GM18873 (cell line): ENCODE data around the gene GPR55.
"Not testable (repeated sequence)": the region's sequence is repeated elsewhere in the genome, so short reads cannot be mapped to it uniquely, and the experiment has no call there.

Experiments
- ATAC-seq: cut with Tn5 transposase; IDR thresholded peaks from one replicate; pipeline ENCODE4 v1.9.1; 2021; ENCODE audit warnings: mild to moderate bottlenecking, moderate library complexity, moderate number of reproducible peaks; ENCODE audit not compliant: unreplicated experiment, low FRiP score

GPR55 gene

GRCh38 chr2:230924470-230925341 lies at the start of gene GPR55:
Gene GPR55 (minus strand): TSS chr2:230925242. CDS start chr2:230910962, 14,280 bp downstream.
- no peak for ATAC-seq

DNA sequence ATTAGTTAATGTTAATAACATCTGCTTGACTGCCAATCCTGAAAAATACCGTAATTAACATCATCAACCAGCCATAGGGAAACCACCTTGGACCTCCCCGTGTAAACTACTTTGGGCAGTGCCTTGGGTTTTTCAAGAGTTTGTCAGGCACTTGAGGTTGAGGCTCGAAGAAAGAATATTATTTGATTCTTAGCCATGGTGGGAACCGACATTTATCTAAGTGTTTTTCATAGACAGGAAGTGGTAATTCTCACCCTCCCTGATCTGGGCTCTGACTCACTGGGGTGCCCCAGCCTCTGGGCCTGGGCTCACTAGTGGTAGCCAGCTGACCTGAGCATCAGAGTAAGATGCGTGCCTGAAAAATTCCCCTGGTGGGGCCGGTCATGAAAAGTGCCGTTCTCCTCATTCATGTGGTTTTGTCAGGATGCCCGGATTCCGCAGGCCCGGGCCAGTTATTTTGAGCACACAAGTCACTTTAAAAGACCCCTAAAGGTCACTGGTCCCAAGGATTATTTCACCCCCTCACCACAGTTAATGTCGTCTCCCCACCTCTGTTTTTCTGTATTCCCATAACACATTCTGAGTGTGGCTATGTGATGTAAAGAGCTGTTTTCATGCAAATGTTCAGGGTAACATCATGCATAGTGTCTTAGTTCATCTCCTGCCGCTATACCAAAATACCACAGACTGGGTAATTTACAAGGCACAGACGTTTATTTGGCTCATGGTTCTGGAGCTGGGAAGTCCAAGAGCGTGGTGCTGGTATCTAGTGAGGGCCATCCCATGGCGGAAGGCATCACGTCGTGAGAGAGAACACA lies 49.3 kb upstream of the GPR55 start:
- ATAC-seq: peak; percentile 78

DNA sequence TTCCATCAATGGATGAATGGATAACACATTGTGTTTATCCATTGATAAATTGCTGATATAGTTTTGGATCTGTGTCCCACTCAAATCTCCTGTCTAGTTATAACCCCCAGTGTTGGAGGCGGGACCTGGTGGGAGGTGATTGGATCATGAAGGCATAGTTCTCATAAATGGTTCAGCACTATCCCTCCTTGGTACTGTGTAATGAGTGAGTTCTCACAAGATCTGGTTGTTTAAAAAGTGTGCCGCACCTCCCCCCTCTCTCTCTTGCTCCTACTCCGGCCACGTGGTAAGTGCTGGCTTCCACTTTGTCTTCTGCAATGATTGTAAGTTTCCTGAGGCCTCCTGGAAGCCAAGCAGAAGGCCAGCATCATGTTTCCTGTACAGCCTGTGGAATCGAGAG lies 47.0 kb upstream of the GPR55 start:
- no peak for ATAC-seq

- no peak for ATAC-seq
These were observed 44.6 kb upstream of the GPR55 start for GRCh38 chr2:230969659-230970015.

DNA sequence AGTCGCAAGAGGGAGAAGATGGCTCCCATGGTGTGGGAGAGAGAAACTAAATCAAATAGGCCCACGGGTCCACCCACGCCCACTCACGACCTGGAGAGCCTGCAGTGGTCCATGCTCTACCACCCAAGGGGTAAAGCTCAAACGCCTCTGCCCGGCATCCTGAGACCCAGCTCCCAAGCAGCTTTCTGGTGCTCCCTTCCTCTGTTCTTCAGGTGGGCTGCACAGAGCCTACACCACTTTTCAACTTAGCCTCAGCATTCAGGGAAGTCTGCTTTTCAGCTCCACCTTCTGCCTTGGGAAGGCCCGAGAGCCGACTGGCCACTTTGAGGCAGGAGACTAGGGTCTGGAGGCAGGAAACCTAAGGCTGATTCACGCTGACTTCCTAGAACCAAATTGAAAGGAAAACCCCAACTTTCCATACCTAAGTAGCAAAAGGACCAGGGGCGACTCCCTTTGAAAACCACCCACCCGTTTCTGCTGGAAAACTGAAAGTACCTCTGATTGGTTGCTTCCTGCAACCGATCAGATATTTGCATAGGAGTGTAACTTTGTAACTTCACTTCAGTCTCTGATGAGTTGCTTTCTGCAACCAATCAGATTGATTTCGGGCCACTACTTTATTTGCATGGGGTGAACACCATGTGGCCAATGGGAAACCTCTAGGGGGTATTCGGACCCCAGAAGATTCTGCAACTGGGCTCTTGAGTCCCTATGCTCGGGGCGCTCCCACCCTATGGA lies 44.0 kb upstream of the GPR55 start:
- no peak for ATAC-seq

- not testable (repeated sequence) for ATAC-seq
These were observed 43.3 kb upstream of the GPR55 start for GRCh38 chr2:230968314-230968713.

DNA sequence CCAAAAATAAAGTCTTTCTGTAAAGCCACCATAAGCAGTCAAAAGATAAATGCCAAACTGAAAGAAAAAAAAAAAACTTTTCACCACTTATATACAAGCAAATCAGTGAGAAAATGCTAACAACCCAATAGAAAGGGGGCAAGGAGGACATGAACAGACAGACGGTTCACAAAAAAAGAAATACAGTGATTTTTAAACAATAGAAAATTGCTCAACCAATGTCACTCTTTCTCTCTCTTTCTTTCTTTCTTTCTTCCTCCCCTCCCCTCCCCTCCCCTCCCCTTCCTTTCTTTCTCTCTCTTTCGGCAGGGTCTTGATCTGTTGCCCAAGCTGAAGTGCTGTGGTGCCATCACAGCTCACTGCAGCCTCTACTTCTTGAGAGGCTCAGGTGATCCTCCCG lies 42.1 kb upstream of the GPR55 start:
- ATAC-seq: no peak

DNA sequence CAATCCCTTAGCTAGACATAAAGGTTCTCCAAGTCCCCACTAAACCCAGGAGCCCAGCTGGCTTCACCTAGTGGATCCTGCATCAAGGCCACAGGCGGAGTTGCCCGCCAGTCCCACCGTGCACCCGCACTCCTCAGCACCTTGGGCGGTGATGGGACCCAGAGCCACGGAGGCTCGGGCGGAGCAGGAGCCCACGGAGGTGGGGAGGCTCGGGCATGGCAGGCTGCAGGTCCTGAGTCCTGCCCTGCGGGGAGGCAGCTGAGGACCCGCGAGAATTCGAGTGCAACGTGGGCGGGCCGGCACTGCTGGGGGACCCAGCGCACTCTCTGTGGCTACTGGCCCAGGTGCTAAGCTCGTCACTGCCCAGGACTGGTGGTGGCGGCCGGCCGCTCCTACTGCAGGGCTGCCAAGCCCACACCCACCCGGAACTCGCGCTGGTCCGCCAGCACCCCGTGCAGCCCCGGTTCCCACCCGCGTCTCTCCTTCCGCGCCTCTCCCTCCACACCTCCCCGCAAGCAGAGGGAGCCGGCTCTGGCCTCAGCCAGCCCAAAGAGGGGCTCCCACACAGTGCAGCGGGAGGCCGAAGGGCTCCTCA lies 39.2 kb upstream of the GPR55 start:
- ATAC-seq: no peak

GRCh38 chr2:230961091-230961491 lies 36.0 kb upstream of the GPR55 start:
- no peak for ATAC-seq

GRCh38 chr2:230960026-230960425 lies 35.0 kb upstream of the GPR55 start:
- no peak for ATAC-seq

- ATAC-seq: no peak
These were observed 34.0 kb upstream of the GPR55 start for GRCh38 chr2:230958820-230959756.

DNA sequence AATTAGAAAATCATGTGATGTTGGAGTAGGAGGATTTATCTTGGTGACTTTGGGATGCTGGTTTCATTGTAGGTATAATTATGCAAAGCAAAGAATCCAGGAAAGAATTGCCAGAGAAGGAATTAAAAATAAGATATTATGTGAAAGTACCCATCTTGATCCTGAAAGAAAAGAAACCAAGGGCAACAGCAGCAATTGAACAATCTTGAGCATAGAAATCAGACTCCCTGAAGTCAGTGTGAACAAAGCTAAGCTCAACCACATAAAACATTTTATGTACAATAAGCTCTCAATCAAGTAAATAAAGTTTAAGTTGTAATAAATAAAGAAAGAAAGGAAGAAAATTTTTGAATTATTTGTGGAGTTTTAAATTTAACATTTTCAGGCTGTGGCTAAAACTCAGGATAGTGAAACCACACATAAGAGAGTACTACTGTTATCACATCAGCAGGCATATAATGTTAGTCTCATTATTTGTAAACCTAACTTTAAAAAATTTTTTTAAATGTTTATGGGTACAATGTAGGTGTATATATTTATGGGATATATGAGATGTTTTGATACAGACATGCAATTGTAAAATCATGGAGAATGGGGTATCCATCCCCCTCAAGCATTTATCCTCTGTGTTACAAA lies 32.8 kb upstream of the GPR55 start:
- no peak for ATAC-seq

DNA sequence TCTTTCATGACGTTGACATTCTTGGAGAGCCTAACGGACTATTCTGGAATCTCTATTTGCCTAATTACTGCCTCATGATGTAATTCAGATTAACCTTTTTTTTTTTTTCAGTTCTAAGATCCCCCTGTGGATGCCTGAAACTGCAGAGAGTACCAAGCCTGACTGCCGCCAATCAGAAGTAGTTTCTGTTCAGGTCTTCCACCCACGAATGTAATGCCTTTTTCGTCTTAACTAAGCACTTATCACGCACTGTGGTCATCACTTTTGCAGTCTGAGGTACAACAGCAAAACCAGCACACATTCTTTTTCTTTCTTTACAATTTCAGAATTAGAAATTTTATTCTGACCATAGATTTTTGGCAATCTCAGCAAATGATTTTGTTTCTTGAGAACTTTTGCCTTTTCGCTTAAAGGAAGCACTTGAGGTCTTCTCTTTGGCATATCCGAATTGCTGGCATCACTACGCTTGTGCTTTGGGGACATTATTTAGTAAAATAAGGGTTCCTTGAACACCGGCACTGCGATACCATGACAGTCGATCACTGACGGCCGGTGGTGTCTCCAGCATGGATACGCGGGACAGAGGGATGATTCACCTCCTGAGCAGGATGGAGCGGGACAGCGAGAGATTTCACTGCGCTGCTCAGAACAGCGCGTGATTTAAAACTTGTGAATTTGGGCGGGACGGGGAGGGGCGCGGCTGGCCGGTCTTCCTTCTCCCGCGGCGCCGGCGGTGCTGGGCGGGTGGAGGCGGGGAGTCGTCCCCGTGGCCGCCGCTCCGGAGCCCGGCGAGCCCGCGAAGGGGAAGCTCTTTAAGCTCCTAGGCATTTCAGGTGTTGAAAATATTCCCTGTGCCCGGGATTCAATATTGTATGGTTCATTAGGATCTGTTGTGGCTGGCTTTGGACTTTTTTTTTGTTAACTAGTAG lies 32.0 kb upstream of the GPR55 start:
- ATAC-seq: peak; percentile 55

DNA sequence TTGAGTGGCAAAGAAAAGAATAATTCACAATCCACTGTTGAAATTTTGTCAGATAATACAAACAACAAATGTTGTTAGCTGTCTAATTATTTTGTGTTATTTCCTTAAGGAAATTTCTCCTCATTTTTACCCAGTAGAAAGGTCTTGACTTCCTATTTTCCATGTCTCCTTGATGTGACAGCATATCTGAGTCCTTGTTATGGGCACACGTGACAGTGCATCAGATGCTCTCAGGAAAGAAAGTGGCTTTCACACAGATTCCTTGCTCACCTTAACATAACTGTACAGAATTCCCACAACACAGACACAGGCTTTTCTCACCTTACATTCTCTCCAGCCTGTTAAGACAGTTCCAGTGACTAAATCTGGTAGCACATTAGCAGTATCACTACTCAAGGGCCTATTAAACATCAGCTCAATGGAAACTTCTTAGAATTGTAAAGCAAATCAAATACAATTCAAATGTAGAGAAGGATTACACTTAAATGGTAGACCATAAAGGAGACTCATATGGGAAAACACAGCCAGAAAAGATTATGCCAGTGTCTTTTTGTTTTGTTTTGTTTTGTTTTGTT lies 30.2 kb upstream of the GPR55 start:
- no peak for ATAC-seq

DNA sequence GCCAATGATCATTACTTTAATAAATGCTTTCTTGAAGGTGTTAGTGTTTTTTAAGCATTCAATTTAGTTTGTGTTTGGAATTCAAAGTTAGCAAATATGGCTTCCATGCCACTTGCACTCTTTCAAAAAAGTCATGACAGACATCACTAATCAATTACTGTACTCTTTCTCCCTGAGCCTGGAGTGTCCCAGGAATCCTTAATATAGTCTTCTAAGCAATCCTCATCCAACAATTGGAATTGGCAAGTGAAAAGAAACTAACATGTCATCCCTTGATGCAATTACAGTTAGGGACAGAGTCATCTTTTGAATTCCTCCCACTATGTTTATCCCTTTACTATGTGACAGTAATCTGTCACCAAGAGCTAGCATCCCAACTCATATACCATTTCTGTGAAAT lies 29.7 kb upstream of the GPR55 start:
- no peak for ATAC-seq

DNA sequence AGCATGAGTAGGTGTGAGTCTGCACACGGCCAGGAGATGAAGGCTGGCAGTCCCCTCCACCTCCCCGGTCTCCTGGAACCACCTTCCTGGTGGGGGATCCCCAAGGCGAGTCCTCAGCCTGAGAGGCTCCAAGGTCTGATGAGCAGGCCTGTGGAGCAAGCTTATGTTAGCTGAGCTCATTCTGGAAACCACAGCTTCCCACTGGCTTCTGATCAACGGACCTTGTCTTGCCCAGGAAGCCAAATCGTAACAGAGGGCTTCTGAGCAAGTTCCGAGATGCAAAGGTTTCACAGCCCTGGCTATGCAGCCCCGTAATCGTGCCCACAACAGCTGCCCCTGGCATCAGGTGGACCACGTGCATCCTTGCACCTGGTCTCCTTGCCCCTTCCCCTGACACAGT lies 28.8 kb upstream of the GPR55 start:
- no peak for ATAC-seq

DNA sequence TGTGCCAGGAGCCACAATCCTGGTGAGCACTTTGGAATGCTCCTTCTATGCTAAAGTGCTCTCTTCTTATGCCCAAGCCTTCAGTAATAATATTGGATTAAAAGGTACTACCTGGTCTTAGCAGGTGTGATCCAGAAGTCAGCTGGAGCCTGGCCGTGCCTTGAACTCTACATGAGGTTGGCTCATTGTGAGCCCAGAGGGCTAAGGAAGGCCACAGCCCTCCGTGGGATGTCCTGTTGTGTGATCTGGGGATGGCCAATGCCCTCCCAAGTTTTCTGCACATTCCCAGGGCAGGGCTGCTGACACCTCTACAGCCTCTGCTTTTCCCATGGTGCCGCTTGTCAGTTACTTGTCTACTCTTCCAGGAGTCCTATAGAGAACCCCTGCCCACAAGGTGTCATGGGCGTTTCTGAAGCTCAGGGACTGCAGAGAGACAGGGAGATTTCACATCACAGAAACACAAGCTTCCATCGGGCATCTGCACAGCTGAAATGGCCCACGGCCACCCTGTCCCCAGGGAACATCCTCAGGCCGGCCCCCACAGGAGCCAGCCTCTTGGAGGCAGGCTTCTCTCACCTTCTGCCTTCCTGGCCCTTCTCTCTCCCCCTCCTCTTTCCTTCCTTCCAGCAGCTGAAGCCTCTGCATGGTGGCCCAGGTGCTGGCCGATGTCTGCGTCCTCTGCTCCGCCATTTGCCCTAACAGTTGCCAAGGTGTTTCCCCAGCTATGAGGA lies 27.3 kb upstream of the GPR55 start:
- ATAC-seq: no peak
